Ovary (tissue), 3 donors: ENCODE results near the gene IRF5.

Source experiments
- CTCF ChIP-seq, 3 donors: fragments of 450-650 bp in 2 of 3; fragments of 200-600 bp in 1 of 3; IDR thresholded peaks; one replicate each; pipeline versions ENCODE4 v1.5.1 to v1.8.0; 2016 to 2022; ENCODE audit warnings: antibody characterized with exemption in 3 of 3, mild to moderate bottlenecking in 1 of 3
- EP300 ChIP-seq: sonication (generic); formaldehyde crosslinking; IDR thresholded peaks from one replicate; pipeline ENCODE4 v1.6.1; 2017; ENCODE audit warnings: antibody characterized with exemption
- donor health status: DM: no; HTN: no; CAD: no.

GRCh38 chr7:128940494-128941322 lies 3.0 kb downstream of the IRF5 start:
- TF ChIP-seq EP300 (no peak), CTCF (IDR thresholded peaks at IDR 0.05) (no peak)
